Measurements from ENCODE around the gene PYGB. TPM values are rescaled to one million over a fixed set of nuclear protein-coding genes. Genes with fewer than 3 reads are reported as not detected.

Gene PYGB
- total RNA-seq, 1 donor from 2014 or later, result 72.1 TPM

- DNase-seq, result no peak
These were observed 23.8 kb downstream of the PYGB start for GRCh38 chr20:25271486-25272222.

GRCh38 chr20:25272223-25273000, 24.5 kb downstream of the PYGB start:
- no peak for DNase-seq

- no peak for DNase-seq
These were observed 25.2 kb downstream of the PYGB start for GRCh38 chr20:25273046-25273445.

- peak; percentile 77 for DNase-seq
These were observed 25.9 kb downstream of the PYGB start for GRCh38 chr20:25273541-25274358.

- no peak for DNase-seq
These were observed 26.6 kb downstream of the PYGB start for GRCh38 chr20:25274481-25274880.

- no peak for DNase-seq
These were observed 27.3 kb downstream of the PYGB start for GRCh38 chr20:25274891-25275812.

GRCh38 chr20:25275813-25276532, 28.1 kb downstream of the PYGB start:
- no peak for DNase-seq

- DNase-seq, result no peak
These were observed 28.7 kb downstream of the PYGB start for GRCh38 chr20:25276533-25277050.

GRCh38 chr20:25277051-25277801, 29.3 kb downstream of the PYGB start:
- no peak for DNase-seq

- DNase-seq, result no peak
These were observed 30.1 kb downstream of the PYGB start for GRCh38 chr20:25277941-25278521.

GRCh38 chr20:25278636-25279361, 30.9 kb downstream of the PYGB start:
- DNase-seq, result no peak

GRCh38 chr20:25279403-25279802, 31.5 kb downstream of the PYGB start:
- DNase-seq, result no peak

GRCh38 chr20:25280051-25280573, 32.2 kb downstream of the PYGB start:
- DNase-seq, result no peak

- no peak for DNase-seq
These were observed 33.0 kb downstream of the PYGB start for GRCh38 chr20:25280574-25281535.

- no peak for DNase-seq
These were observed 33.7 kb downstream of the PYGB start for GRCh38 chr20:25281541-25281991.

GRCh38 chr20:25282034-25282781, 34.3 kb downstream of the PYGB start:
- no peak for DNase-seq

GRCh38 chr20:25282796-25283195, 34.9 kb downstream of the PYGB start:
- no peak for DNase-seq

Measured in occipital lobe (tissue), 2 donors.